ENCODE data around the gene GPR42.

DNA sequence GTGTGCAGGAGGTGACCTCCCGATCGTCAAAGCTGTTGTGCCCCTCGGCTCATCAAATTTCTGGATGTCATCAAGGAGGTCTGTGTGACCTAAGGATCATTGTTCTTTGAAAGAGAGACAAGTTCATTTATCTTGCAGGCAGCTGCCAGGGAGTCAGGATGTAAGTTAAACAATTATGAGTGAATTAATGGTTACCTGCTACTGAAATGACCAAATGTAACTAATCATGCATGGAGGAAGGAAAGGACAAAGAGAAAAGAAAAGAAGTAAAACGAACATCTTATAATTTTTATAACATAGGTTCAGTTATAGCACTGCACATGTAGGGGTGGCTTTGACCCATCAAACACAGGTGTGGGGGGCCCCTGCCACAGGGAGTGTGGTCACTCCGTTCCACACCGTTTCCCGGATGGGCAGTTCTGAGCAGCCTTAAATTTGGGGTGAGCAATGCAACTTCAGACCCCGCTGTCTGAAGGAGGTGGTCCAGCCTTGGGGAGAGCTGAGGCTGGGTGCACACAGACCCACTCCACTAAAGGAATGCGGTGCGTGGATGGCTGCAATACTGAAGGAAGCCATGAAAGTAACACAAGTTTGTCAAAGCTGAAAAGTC lies 36.6 kb upstream of the GPR42 start:
- no peak for TF ChIP-seq CTCF (conservative IDR thresholded peaks at IDR 0.05; ENCODE audit: low read length)
- no peak for TF ChIP-seq EZH2phosphoT487 (IDR thresholded peaks at IDR 0.05; ENCODE audit: borderline replicate concordance)

Data from Loucy (cell line).